Kidney epithelial cell (primary cell): ENCODE results near the gene VPS29. TPM values are rescaled to one million over a fixed set of nuclear protein-coding genes. Genes with fewer than 3 reads are reported as not detected.

Source experiments
- DNase-seq: peaks from one replicate; pipeline ENCODE4 v3.0.0-alpha.2; 2010; ENCODE audit warnings: low read depth
- H3K27me3 ChIP-seq: 2 replicates; pipeline ENCODE4 v1.6.0; 2011; ENCODE audit warnings: low read length; ENCODE audit not compliant: control insufficient read depth, insufficient read depth
- H3K36me3 ChIP-seq: 2 replicates; pipeline ENCODE4 v1.5.1; 2011; ENCODE audit warnings: low read length; ENCODE audit not compliant: control insufficient read depth, insufficient read depth
- H3K4me3 ChIP-seq: 2 replicates; pipeline ENCODE4 v1.5.1; 2011; ENCODE audit warnings: low read depth, mild to moderate bottlenecking, control low read depth, low read length
- CTCF ChIP-seq: IDR thresholded peaks from 2 replicates; pipeline ENCODE4 v1.5.1; 2011; ENCODE audit warnings: mild to moderate bottlenecking, moderate library complexity, low read length, control low read depth, inconsistent platforms; ENCODE audit not compliant: insufficient read depth, poor library complexity, severe bottlenecking
- total RNA-seq: library from RNA; depleted of rRNA; stranded (reverse); fragments of >200 nt; gene quantifications from 2 replicates; pipeline ENCODE4 v1.2.3, GENCODE V29; 2015

Gene VPS29
- total RNA-seq, 1 donor from 2014 or later: 93.7 TPM

GRCh38 chr12:110449799-110450497 lies 52.0 kb downstream of the VPS29 start, which contains the start of gene ARPC3:
Gene ARPC3 (minus strand): TSS chr12:110450337. CDS start chr12:110450260, 77 bp downstream.
- DNase-seq: peak; percentile 82
- H3K4me3 ChIP-seq: peak within 1 kb of the TSS; percentile 91
- H3K27me3 ChIP-seq: no peaks in the 10 kb centered on the region
- no peaks in the 10 kb centered on the region for H3K36me3 ChIP-seq
- peak; percentile 91 for TF ChIP-seq CTCF

DNA sequence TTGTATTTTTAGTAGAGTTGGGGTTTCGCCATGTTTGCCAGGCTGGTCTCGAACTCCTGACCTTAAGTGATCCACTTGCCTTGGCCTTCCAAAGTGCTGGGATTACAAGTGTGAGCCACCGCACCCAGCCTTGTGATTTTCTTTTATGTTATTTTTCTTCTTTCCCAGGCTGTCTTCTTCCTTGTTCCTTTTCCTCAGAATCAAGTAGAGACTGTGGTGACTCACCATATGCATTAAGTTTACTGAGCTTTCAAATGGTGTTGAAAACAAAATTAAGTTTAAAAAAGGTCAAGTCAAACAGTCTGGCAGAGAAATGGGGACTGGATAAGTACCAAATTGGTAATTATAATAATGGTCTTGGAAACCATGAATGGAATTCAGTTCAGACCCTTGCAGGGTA lies 57.5 kb downstream of the VPS29 start:
- Histone ChIP-seq H3K4me3 (no peak overlapping the region), H3K27me3 (no peaks in the 10 kb centered on the region), H3K36me3 (no peaks in the 10 kb centered on the region)
- TF ChIP-seq CTCF: no peak
- no peak for DNase-seq

Other genes starting within 250 kb of the VPS29 start
- gene ATP2A2, start 220.9 kb downstream of the VPS29 start, total RNA-seq: 128 and 143 TPM in 2 replicates
- gene ANAPC7, start 98.4 kb downstream of the VPS29 start, total RNA-seq: 49.0 and 51.3 TPM in 2 replicates
- 796 and 823 TPM in 2 replicates for gene ARPC3, start 51.8 kb downstream of the VPS29 start, total RNA-seq
- 24.6 and 25.9 TPM in 2 replicates for gene GPN3, start 33.9 kb downstream of the VPS29 start, total RNA-seq
- gene FAM216A, start 33.3 kb downstream of the VPS29 start, total RNA-seq: 5.7 and 7.5 TPM in 2 replicates
- gene RAD9B, start 220 bp upstream of the VPS29 start, total RNA-seq: 0.88 and 1.2 TPM in 2 replicates
- gene PPTC7, start 81.2 kb upstream of the VPS29 start, total RNA-seq: 9.8 and 11.5 TPM in 2 replicates
- gene TCTN1, start 112.0 kb upstream of the VPS29 start, total RNA-seq: 16.5 and 27.7 TPM in 2 replicates
- gene HVCN1, start 187.0 kb upstream of the VPS29 start, total RNA-seq: 0.33 and 2.1 TPM in 2 replicates
- gene PPP1CC, start 240.8 kb upstream of the VPS29 start, total RNA-seq: 81.6 and 93.1 TPM in 2 replicates